GM18499 (cell line): Measurements from ENCODE around the gene MYL6B.
"Not testable (repeated sequence)": the region's sequence is repeated elsewhere in the genome, so short reads cannot be mapped to it uniquely, and the experiment has no call there.

Experiments
- ATAC-seq: cut with Tn5 transposase; IDR thresholded peaks from one replicate; pipeline ENCODE4 v1.9.1; 2021; ENCODE audit warnings: moderate number of reproducible peaks; ENCODE audit not compliant: insufficient read depth, unreplicated experiment

Gene MYL6B

DNA sequence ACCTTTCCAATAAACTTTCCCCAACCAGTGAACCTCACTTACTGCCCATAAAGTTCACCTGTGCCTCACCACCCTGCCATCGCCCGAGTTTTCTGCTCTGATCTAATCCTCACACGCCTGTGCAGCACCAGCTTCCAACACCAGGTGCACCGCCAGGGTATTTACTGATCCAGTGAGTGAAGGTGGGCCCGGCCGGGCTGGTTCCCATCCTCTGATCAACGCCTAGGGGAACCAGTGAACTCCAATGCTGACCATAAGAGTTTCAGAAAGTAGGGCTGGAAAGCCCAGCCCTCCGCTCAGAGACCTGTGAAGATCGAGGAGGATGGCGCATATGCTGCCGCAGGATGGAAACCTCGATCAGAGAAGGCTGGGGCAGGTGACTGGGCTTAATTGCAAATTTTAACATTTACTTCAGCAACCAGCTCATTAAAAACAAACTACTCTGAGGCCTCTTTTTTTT, 685 bp upstream of the MYL6B start:
- ATAC-seq: no peak

DNA sequence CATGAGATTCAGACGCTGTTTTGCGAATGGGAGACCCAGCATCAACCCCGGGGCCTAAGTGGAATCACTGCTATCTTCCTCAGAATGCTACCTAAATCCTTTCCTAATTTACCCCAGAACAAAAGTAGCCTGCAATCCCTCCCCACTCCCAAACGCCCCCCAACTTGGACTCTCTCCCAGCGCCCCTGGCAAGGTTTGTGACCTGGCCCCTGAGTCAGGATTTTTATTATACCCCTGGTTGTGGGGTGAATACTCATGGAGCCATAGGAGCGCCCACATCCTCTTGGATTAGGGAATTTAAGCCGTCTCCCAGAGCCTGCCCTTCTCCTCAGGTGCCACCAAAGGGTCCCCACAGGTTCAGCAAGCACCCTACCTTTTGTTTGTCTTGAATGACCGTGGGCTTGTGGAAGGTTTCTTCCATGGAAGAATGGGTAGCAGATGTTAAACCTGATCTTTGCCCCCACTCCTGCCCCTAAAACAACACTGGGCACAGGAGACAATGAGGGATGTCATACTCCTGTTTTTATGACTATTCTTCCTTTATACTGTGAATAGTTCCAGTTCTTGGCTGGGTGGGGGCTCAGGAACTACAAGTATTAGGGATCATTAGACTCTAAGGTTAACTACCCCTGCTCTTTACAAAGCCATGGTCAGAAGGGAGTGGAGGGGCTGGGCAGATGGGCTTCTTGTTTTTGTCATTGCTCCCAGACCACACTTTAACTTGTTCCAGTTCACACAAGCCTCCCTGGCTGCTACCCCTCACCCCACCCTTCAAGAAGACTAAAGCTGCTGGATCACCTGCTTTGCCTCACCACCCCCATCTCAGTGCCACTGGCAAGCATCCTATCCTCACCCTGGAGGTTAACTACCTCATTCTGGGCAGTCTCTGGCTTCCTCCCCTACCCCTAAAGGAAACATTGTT, 630 bp downstream of the MYL6B start:
- no peak for ATAC-seq

DNA sequence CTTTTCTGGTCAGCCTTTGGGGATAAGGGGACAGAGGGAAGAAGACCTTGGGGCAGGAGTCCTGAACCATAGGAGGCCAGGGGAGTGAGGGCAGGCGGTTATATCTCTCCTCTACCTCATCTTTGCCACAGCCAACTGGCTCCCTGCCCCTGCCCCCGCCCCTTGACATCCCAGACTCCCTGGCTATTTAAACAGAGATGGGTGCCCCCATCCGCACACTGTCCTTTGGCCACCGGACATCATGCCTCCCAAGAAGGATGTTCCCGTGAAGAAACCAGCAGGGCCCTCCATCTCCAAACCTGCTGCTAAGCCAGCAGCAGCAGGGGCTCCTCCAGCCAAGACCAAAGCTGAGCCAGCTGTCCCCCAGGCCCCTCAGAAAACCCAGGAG, 1.3 kb downstream of the MYL6B start:
- no peak for ATAC-seq

GRCh38 chr12:56154246-56154771, 1.9 kb downstream of the MYL6B start:
- ATAC-seq: no peak

DNA sequence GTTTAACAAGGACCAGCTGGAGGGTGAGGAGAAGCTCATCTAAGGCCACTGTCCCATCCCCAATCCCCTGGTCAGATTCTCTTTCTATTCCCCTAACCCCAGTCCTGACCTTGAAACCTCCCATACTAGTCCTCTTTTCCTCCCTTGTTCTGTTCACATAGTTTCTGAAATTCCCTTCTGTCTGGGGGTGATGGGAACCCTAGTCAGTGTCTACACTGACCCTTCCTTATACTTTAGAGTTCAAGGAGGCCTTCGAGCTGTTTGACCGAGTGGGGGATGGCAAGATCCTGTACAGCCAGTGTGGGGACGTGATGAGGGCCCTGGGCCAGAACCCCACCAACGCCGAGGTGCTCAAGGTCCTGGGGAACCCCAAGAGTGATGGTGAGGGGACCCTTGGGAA, 2.4 kb downstream of the MYL6B start:
- no peak for ATAC-seq

DNA sequence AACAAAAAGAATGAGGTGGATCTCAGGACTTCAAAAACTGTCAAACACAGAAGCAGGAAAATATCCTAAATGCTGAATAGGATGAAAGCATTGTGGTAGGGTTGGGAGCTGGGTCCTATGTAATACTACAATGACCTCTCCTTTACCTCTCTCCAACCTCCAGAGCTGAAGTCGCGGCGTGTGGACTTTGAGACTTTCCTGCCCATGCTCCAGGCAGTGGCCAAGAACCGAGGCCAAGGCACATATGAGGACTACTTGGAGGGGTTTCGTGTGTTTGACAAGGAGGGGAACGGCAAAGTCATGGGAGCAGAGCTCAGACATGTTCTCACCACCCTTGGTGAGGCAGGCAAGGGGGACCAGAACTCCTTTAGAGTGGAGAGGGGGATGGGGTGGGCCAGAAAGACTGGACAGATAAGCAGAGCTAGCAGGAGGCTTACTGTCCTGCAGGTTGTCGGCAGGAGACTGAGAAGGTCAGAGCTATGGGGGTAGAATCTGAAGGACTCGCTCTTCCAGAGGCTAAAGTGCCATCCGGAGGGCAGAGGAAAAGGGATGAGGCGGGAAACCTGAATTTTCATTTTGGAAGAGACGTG, 3.0 kb downstream of the MYL6B start:
- no peak for ATAC-seq

DNA sequence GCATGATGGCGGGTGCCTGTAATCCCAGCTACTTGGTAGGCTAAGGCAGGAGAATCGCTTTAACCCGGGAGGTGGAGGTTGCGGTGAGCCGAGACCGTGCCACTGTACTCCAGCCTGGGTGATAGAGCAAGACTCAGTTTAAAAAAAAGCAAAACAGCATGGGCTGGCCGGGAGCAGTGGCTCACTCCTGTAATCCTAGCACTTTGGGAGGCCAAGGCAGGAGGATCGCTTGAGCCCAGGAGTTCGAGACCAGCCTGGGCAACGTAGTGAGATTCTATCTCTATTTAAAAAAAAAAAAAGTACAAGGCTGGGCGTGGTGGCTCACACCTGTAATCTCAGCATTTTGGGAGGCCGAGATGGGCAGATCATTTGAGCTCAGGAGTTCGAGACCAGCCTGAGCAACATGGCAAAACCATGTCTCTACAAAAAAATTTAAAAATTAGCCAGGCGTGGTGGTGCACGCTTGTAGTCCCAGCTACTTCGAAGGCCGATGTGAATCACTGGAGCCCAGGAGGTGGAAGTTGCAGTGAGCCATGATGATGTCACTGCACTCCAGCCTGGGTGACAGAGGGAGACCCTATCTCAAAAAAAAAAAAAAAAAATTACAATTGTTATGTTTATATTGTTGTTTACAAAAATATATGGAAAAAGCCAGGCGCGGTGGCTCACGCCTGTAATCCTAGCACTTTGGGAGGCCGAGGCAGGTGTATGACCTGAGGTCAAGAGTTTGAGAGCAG, 4.2 kb downstream of the MYL6B start:
- ATAC-seq: not testable (repeated sequence)

DNA sequence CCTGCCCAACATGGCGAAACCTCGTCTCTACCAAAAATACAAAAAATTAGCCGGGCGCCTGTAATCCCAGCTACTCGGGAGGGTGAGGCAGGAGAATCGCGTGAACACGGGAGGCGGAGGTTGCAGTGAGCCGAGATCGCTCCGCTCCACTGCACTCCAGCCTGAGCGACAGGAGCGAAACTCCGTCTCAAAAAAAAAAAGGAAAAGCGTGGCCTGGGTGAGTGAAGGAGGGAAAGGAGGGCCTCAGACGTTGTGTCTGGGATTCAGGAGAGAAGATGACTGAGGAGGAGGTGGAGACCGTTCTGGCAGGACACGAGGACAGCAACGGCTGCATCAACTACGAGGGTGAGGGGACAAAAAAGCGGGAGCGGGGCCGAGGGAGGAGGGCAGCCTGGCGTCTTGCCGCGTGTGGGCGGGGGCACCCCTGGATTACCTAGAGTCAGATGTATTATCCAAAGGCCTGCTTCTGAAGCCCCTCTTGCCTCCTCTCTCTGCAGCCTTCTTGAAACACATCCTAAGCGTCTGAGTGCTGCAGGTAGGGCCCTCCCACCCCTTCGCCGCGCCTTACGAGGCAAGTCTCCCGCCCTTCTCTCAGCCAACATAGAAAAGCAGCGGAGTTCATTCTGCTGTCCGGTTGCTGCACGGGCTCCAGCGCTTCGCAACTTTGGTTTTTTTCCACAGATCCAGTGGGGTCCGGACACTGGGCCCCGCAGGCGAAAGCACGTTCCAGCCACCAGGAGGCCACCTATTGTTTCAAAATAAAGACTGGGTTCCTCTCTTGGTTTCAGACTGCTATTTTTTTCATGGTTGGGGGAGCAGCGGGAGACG, 5.0 kb downstream of the MYL6B start:
- ATAC-seq: no peak

DNA sequence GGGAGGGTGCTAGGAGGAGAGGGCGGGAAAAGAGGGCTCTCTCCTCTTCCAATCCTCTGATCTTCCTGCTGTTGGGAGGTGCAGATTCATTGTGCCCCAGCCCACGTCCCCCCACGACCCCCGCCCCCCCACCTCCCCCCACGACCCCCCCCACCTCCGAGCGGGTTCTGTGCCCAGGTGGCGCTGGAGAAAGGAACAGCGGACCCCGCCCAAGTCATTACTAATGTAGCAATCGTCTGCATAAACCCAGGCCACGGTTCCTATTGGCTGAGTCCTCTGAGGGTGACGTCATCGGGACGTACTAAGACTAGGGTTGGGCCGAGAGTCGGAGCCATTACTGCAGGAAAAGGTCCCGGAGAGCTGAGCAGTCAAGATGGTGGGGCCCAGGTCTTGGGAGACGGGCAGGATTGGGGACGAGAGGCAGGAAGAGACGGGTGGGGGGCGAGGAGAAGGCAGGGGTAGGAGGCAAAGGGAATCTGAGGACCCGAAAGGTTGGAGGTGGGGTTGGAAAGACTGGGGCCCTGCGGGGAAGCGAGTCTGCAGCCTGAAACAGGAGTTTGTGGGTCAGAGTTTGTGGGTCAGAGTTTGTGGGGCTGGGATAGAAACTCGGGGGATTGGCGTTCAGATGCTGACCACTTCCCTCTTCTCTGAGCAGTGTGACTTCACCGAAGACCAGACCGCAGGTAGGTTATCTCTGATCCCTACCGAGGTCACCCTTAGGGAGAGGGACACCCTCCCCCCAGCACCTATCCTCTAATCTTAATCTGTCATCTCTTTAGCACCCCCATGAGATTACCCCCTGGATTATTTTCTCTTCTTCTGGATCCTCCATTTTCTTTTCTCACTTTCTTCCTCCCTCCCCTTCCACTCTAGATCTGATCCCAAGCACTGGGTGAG, 5.9 kb downstream of the MYL6B start, which contains the start of gene MYL6:
Gene MYL6 (plus strand): TSS at position 331 of the 897 bp plus-strand sequence. CDS start 43 bp downstream, at position 374.
- no peak for ATAC-seq

GRCh38 chr12:56158926-56159461, 6.6 kb downstream of the MYL6B start:
- no peak for ATAC-seq

GRCh38 chr12:56159482-56160192, 7.2 kb downstream of the MYL6B start:
- ATAC-seq: no peak

- no peak for ATAC-seq
Observed at GRCh38 chr12:56160193-56160763, 7.9 kb downstream of the MYL6B start.

GRCh38 chr12:56160894-56161689, 8.7 kb downstream of the MYL6B start:
- ATAC-seq: no peak

DNA sequence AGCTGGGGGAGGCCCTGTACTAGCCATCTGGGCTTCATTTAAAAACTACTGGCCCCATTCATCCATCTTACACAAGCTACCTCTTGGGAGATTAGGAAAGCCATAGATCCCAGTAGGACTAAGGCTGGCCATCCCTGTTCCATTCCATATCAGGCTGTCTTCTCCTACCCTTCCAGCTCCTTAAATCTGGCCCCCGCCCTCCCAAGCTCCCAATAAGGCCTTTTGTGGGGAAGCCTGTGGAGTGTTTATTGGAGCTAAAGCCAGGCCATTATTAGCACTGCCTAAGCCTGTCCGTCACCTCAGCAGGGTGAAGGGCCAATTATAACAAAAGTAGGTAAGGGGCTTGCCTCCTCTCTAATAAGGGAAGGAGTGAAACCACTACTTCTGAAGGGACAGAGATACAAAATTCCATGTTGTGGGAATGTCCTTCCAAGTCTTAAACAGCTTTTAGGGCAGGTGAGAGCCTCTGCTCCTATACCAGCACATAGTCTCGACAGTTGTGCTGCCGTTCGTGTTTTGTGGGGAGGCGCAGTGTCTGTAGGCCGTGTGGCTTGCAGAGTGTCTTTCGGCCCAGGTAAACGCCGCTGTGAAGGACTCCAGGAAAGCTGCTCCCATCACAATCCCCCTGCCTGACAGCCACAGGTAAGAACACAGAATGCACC, 9.4 kb downstream of the MYL6B start:
- no peak for ATAC-seq

DNA sequence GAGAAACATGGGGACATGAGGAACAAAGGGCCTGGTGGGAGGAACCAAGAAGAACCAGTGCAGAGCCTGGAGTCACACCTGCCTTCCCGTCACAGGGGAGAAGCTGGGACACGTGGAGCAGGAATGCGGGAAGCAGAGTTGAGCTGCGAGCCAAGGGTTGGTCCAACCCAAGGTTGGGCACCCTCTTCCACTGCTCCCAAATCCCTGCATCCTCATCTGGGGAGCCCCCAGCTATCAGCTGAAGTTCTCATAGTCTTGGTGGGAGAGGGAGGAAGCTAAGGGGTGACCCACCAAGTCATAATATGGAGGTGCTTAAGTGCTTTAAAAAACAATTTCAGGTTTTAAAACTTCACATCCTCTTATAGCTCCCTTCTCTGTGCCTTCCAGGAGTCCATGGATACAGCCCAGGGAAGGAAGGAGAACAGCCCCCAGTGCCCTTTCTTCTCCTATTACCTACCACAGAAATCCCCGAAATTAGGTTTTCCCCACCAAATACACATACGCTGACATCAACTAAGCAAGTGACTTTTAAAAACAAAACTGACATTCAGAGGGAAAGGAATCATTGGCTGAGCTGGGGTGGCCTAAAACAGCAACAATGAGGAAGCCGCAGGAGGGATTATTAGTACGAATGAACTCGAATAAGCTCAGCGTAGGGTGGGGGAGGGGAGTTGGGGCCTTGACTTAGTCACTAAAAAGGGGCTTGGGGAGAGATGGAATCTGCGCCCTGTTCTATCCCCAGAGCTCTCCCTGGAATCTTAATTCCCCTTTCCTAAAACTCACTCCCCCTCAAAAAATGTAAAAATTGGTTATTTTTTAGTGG, 10.3 kb downstream of the MYL6B start:
- ATAC-seq: no peak
